KOPT-K1 (cell line): ENCODE results near the gene KRTAP9-9.
"Not testable (repeated sequence)": the region's sequence is repeated elsewhere in the genome, so short reads cannot be mapped to it uniquely, and the experiment has no call there.

Experiments
- H3K27ac ChIP-seq: fragments of 200-600 bp; sonication (generic); 2 replicates; pipeline ENCODE4 v1.5.1; 2016; ENCODE audit warnings: antibody characterized with exemption, mild to moderate bottlenecking, low read depth, low read length; ENCODE audit not compliant: poor library complexity, severe bottlenecking
- H3K36me3 ChIP-seq: fragments of 200-600 bp; sonication (generic); 2 replicates; pipeline ENCODE4 v1.5.1; 2017; ENCODE audit warnings: antibody characterized with exemption, mild to moderate bottlenecking, low read length, moderate library complexity; ENCODE audit not compliant: insufficient read depth
- H3K9me3 ChIP-seq: fragments of 200-600 bp; sonication (generic); 2 replicates; pipeline ENCODE4 v1.5.1; 2017; ENCODE audit warnings: antibody characterized with exemption, low read length, mild to moderate bottlenecking; ENCODE audit not compliant: insufficient read depth, poor library complexity, severe bottlenecking

The KRTAP9-9 gene

DNA sequence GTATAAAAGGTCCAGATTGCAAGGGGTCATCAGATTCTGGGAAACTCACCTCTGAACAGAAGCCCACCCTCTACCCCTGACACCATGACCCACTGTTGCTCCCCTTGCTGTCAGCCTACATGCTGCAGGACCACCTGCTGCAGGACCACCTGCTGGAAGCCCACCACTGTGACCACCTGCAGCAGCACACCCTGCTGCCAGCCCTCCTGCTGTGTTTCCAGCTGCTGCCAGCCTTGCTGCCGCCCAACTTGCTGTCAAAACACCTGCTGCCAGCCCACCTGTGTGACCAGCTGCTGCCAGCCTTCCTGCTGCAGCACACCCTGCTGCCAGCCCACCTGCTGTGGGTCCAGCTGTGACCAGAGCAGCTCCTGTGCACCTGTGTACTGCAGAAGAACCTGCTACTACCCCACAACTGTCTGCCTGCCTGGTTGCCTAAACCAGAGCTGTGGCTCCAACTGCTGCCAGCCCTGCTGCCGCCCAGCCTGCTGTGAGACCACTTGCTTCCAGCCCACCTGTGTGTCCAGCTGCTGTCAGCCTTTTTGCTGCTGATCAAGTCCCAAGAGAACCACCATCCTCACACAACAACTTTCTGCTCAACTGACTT lies 5.4 kb upstream of the KRTAP9-9 start, which contains the start of gene KRTAP9-4:
TSS of gene KRTAP9-4 (plus strand) at position 51 of the 604 bp plus-strand sequence. CDS start at position 85, 34 bp downstream.
- H3K27ac ChIP-seq, H3K9me3 ChIP-seq, H3K36me3 ChIP-seq: not testable (repeated sequence)

DNA sequence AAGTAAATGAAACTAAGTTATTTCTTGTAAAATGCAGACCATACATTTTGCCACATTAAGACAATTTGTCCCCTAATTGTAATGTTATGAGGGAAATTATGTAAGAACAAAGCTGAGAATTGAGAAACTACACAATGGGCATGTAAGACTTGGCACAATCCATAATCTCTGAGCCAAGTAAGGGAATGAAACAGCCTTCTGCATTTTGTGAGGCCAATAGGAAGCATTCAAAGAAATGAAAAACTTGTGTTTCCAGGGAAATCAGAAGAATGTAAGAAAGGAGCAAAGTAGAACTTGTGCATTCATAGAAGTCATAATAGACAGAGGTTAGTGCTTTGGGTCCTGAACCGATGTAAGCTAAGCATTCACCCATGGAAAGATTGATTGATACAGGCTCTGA lies 3.9 kb upstream of the KRTAP9-9 start:
- no peaks in the 10 kb centered on the region for H3K36me3 ChIP-seq
- H3K27ac ChIP-seq, result no peak overlapping the region

GRCh38 chr17:41254861-41255260 lies 323 bp upstream of the KRTAP9-9 start:
- H3K9me3 ChIP-seq, result no peaks in the 10 kb centered on the region

More for the DNA sequence above, 3.9 kb upstream of the KRTAP9-9 start:
- no peaks in the 10 kb centered on the region for H3K9me3 ChIP-seq

GRCh38 chr17:41256291-41256685 lies 1.1 kb downstream of the KRTAP9-9 start:
- Histone ChIP-seq H3K36me3 (no peaks in the 10 kb centered on the region), H3K27ac (no peak overlapping the region), H3K9me3 (no peaks in the 10 kb centered on the region)

More at GRCh38 chr17:41254861-41255260, 323 bp upstream of the KRTAP9-9 start:
- no peak overlapping the region for H3K27ac ChIP-seq
- no peaks in the 10 kb centered on the region for H3K36me3 ChIP-seq

DNA sequence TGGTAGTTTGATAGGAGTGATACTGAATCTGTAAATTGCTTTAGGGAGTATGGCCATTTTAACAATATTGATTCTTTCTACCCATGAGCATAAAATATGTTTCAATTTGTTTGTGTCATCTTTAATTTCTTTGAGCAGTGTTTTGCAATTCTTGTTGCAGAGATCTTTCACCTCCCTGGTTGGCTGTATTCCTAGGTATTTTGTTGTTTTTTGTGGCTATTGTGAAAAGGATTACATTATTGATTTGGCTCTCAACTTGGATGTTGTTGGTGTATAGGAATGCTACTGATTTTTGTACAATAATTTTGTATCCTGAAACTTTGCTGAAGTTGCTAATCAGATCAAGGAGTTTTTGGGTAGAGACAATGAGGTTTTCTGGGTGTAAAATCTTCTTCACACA lies 3.2 kb downstream of the KRTAP9-9 start:
- H3K27ac ChIP-seq, result no peak overlapping the region
- no peaks in the 10 kb centered on the region for H3K36me3 ChIP-seq
- H3K9me3 ChIP-seq, result no peaks in the 10 kb centered on the region

GRCh38 chr17:41263212-41263611 lies 8.0 kb downstream of the KRTAP9-9 start:
- Histone ChIP-seq H3K9me3 (no peaks in the 10 kb centered on the region), H3K36me3 (no peaks in the 10 kb centered on the region), H3K27ac (no peak overlapping the region)

- H3K9me3 ChIP-seq, result no peaks in the 10 kb centered on the region
- H3K27ac ChIP-seq, result no peak overlapping the region
- H3K36me3 ChIP-seq, result no peaks in the 10 kb centered on the region
Observed at GRCh38 chr17:41264599-41264998, 9.4 kb downstream of the KRTAP9-9 start.

DNA sequence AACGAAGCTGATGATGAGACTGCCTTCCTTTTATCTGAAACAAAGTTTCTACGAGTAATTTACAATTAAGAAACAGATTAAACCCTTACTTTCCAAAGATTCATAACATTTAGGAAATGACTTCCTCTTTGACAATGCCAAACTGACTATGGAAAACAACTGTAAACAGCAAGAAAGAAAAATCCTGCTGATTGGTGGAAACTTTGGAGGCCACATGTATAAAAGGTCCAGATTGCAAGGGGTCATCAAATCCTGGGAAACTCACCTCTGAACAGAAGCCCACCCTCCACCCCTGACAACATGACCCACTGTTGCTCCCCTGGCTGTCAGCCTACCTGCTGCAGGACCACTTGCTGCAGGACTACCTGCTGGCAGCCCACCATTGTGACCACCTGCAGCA lies 9.9 kb downstream of the KRTAP9-9 start, which contains the start of gene KRTAP9-6:
TSS of gene KRTAP9-6 (plus strand) at position 301 of the 400 bp plus-strand sequence. CDS start at position 301, 0 bp downstream.
- no peaks in the 10 kb centered on the region for H3K36me3 ChIP-seq
- H3K9me3 ChIP-seq, result no peaks in the 10 kb centered on the region
- H3K27ac ChIP-seq, result no peak within 1 kb of the TSS

DNA sequence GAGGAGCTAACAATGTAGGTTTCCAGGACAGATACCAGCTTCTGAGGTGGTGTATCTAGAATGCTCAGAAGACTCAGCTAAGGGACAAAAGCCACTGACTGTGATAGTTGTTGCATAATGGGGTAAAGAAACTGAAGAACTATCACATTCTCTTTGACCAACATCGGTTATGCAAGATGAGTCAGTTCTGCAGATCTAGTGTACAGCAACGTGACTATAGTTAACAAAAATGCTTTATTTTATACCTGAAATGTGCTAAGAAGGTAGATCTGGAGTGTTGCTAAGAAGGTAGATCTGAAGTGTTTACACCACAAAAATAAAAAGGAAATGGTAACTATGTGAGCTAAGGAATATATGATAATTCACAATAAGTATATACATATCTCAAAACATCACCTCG lies 12.5 kb downstream of the KRTAP9-9 start:
- Histone ChIP-seq H3K27ac (no peak overlapping the region), H3K9me3 (no peaks in the 10 kb centered on the region), H3K36me3 (no peaks in the 10 kb centered on the region)

DNA sequence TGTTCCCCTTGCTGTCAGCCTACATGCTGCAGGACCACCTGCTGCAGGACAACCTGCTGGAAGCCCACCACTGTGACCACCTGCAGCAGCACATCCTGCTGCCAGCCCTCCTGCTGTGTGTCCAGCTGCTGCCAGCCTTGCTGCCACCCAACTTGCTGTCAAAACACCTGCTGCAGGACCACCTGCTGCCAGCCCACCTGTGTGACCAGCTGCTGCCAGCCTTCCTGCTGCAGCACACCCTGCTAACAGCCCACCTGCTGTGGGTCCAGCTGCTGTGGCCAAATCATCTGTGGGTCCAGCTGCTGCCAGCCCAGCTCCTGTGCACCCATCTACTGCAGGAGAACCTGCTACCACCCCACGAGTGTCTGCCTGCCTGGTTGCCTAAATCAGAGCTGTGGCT lies 16.1 kb downstream of the KRTAP9-9 start:
- not testable (repeated sequence) for H3K27ac ChIP-seq, H3K36me3 ChIP-seq, H3K9me3 ChIP-seq

- Histone ChIP-seq H3K36me3 (no peaks in the 10 kb centered on the region), H3K9me3 (no peaks in the 10 kb centered on the region), H3K27ac (no peak overlapping the region)
Observed at GRCh38 chr17:41271858-41272257, 16.7 kb downstream of the KRTAP9-9 start.

DNA sequence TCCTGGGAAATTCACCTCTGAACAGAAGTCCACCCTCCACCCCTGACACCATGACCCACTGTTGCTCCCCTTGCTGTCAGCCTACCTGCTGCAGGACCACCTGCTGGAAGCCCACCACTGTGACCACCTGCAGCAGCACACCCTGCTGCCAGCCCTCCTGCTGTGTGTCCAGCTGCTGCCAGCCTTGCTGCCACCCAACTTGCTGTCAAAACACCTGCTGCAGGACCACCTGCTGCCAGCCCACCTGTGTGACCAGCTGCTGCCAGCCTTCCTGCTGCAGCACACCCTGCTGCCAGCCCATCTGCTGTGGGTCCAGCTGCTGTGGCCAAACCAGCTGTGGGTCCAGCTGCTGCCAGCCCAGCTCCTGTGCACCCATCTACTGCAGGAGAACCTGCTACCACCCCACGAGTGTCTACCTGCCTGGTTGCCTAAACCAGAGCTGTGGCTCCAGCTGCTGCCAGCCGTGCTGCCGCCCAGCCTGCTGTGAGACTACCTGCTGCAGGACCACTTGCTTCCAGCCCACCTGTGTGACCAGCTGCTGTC lies 20.5 kb downstream of the KRTAP9-9 start, which contains the start of gene KRTAP9-7:
TSS of gene KRTAP9-7 (plus strand) at position 51 of the 543 bp plus-strand sequence. CDS start at position 51, 0 bp downstream.
- not testable (repeated sequence) for H3K27ac ChIP-seq, H3K9me3 ChIP-seq, H3K36me3 ChIP-seq

GRCh38 chr17:41278176-41278955 lies 23.2 kb downstream of the KRTAP9-9 start:
- Histone ChIP-seq H3K36me3 (no peaks in the 10 kb centered on the region), H3K27ac (no peak overlapping the region), H3K9me3 (no peaks in the 10 kb centered on the region)

- Histone ChIP-seq H3K36me3 (no peaks in the 10 kb centered on the region), H3K27ac (no peak overlapping the region), H3K9me3 (no peaks in the 10 kb centered on the region)
Observed at GRCh38 chr17:41284043-41284442, 28.9 kb downstream of the KRTAP9-9 start.

GRCh38 chr17:41284546-41284945 lies 29.4 kb downstream of the KRTAP9-9 start:
- Histone ChIP-seq H3K9me3 (no peaks in the 10 kb centered on the region), H3K27ac (no peak overlapping the region), H3K36me3 (no peaks in the 10 kb centered on the region)
